ENCODE results near the gene PDZK1IP1.

DNA sequence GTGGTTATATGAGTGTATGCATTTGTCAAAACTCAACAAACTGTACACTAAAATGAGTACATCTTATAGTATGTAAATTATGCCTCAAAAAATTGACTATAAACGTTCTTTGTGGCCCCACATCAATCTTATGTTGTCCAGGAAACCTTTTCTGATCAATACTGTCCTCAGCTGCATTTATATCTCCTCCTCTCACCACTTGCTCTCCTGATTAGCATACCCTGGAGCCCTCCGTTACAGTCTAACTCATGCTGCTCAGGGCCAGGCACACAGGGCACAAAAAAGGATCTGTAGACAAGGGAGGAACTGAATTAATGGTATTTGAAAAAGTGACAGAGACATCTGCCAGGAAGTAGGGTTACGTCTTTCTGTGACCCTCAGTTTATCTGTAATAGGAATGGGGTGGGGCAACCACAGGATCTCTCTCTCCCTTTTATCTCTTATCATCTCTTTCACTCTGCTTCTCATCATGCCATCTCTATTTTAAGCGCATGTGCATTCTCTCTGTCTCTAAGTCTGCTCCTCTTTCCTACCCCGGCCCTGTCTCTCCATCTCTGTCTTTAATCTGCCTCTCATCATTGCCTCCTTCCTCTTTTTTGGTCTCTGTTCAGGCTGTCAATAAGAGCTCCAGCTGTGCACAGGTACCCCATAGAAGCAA lies 49.2 kb upstream of the PDZK1IP1 start:
- TF ChIP-seq, protein P1, sequence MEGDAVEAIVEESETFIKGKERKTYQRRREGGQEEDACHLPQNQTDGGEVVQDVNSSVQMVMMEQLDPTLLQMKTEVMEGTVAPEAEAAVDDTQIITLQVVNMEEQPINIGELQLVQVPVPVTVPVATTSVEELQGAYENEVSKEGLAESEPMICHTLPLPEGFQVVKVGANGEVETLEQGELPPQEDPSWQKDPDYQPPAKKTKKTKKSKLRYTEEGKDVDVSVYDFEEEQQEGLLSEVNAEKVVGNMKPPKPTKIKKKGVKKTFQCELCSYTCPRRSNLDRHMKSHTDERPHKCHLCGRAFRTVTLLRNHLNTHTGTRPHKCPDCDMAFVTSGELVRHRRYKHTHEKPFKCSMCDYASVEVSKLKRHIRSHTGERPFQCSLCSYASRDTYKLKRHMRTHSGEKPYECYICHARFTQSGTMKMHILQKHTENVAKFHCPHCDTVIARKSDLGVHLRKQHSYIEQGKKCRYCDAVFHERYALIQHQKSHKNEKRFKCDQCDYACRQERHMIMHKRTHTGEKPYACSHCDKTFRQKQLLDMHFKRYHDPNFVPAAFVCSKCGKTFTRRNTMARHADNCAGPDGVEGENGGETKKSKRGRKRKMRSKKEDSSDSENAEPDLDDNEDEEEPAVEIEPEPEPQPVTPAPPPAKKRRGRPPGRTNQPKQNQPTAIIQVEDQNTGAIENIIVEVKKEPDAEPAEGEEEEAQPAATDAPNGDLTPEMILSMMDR (IDR thresholded peaks at IDR 0.05) = no peak
- TF ChIP-seq EZH2 (IDR thresholded peaks at IDR 0.05; ENCODE audit: borderline replicate concordance, insufficient read depth, low read depth, low read length, poor library complexity, severe bottlenecking) = no peak
